HUES48 (cell line): ENCODE results near the gene ZMAT2.
"Not testable (repeated sequence)": the region's sequence is repeated elsewhere in the genome, so short reads cannot be mapped to it uniquely, and the experiment has no call there.

Source experiments
- H3K27ac ChIP-seq: one replicate; pipeline ENCODE4 v1.7.0; 2013; ENCODE audit warnings: low read depth, low read length, inconsistent platforms
- H3K27me3 ChIP-seq: 2 replicates; pipeline ENCODE4 v1.6.1; 2013; ENCODE audit warnings: mild to moderate bottlenecking, low read length; ENCODE audit not compliant: control insufficient read depth, insufficient read depth
- H3K36me3 ChIP-seq: 2 replicates; pipeline ENCODE4 v1.6.1; 2013; ENCODE audit warnings: low read length; ENCODE audit not compliant: control insufficient read depth, insufficient read depth
- H3K4me1 ChIP-seq: 2 replicates; pipeline ENCODE4 v1.6.1; 2013; ENCODE audit warnings: mild to moderate bottlenecking, low read length; ENCODE audit not compliant: control insufficient read depth, insufficient read depth
- H3K4me3 ChIP-seq: 2 replicates; pipeline ENCODE4 v1.5.1; 2013; ENCODE audit warnings: mild to moderate bottlenecking, low read depth, low read length
- H3K9ac ChIP-seq: 2 replicates; pipeline ENCODE4 v1.6.1; 2013; ENCODE audit warnings: mild to moderate bottlenecking, low read depth, low read length, moderate library complexity
- H3K9me3 ChIP-seq: 2 replicates; pipeline ENCODE4 v1.6.1; 2013; ENCODE audit warnings: low read length; ENCODE audit not compliant: control insufficient read depth, insufficient read depth

ZMAT2 gene

DNA sequence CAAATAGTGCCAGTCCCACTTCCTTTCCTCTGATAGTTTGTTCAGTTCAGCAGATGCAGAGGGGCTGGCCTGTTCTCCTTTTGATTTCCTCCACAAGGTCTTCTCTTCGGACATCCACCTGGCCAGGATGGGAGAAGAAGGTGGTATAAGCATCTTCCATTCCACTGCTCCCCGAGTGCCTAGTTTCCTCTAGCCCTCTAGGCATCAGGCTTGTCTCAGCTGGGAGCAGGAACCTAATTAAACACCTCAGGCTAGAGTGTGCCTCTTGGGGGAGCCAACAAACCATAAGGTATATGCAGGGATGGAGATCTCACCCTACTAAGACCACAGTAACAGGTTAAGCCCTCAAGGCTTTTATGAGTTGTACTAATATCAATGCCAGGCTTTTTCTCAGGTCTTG lies 26.0 kb upstream of the ZMAT2 start:
- no peaks in the 10 kb centered on the region for H3K9me3 ChIP-seq
- no peak overlapping the region for H3K27ac ChIP-seq
- no peak overlapping the region for H3K9ac ChIP-seq
- peaks cover 9% of the 10 kb centered on the region; the same call in 1 of the 2 replicates for H3K4me1 ChIP-seq
- no peaks in the 10 kb centered on the region for H3K27me3 ChIP-seq
- H3K4me3 ChIP-seq: no peak overlapping the region
- H3K36me3 ChIP-seq: peaks cover 72% of the 10 kb centered on the region

DNA sequence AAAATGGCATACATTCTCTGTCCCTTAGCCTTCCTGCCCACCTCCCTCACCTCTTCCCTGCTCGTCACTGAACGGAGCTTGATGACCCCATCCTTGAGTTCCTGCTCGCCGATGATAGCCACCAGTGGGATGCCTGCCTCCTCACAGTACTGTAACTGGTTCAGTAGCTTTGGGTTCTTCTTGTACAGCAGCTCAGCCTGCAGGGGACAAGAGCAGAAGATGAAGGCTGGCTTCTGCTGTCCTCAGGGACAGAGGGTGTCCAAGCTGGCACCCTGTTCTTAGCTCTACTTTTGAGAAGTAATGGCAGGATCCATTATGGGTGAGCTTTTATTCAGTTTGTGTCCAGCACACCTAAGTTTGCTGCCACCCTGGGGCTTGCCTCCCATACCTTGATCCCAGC lies 25.6 kb upstream of the ZMAT2 start:
- H3K4me1 ChIP-seq: peaks cover 9% of the 10 kb centered on the region; the same call in 1 of the 2 replicates
- no peak overlapping the region for H3K9ac ChIP-seq
- H3K36me3 ChIP-seq: peaks cover 72% of the 10 kb centered on the region
- H3K27me3 ChIP-seq: no peaks in the 10 kb centered on the region
- H3K4me3 ChIP-seq: no peak overlapping the region
- H3K9me3 ChIP-seq: no peaks in the 10 kb centered on the region
- H3K27ac ChIP-seq: no peak overlapping the region

DNA sequence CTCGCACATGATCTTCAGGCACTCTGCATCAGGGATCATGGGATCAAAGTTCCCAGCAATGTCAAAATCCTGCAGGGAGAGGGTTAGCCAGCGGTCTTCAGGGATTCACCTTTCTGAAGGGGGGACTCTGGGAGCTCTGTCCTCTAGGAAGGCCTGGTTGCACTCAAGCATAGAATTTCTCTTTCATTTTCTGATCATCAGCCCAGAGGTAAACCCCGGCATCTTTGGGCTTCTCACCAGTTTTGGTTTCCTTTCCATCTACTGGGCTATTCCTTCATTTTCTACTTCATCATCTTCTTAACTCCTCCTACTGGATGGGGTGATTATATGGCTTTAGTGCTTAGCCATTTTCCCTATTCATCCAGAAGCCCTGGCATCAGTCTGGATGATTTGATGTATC lies 22.3 kb upstream of the ZMAT2 start:
- H3K36me3 ChIP-seq: peaks cover 73% of the 10 kb centered on the region
- H3K4me3 ChIP-seq: no peak overlapping the region
- H3K4me1 ChIP-seq: no peaks in the 10 kb centered on the region
- no peaks in the 10 kb centered on the region for H3K27me3 ChIP-seq
- no peaks in the 10 kb centered on the region for H3K9me3 ChIP-seq
- no peak overlapping the region for H3K27ac ChIP-seq
- no peak overlapping the region for H3K9ac ChIP-seq

DNA sequence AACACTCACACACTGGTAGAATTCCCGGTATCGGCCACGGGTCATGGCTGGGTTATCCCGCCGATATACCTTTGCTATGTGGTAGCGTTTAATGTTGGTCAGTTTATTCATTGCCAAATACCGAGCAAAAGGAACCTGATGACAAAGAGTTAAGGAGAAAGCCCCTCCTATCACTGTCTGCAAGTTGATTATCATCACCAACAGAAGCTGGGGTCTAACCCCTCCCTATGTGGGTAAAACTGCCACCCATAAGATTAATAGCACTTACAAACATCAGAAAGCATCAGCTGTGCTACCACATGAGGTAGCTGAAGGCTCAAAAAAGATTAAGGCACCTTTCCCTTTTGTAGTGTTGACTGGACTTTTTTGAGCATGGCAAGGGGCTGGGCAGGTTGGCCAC lies 21.3 kb upstream of the ZMAT2 start:
- peaks cover 73% of the 10 kb centered on the region for H3K36me3 ChIP-seq
- H3K4me1 ChIP-seq: no peaks in the 10 kb centered on the region
- H3K27me3 ChIP-seq: no peaks in the 10 kb centered on the region
- H3K9ac ChIP-seq: no peak overlapping the region
- no peak overlapping the region for H3K4me3 ChIP-seq
- H3K9me3 ChIP-seq: no peaks in the 10 kb centered on the region
- no peak overlapping the region for H3K27ac ChIP-seq

DNA sequence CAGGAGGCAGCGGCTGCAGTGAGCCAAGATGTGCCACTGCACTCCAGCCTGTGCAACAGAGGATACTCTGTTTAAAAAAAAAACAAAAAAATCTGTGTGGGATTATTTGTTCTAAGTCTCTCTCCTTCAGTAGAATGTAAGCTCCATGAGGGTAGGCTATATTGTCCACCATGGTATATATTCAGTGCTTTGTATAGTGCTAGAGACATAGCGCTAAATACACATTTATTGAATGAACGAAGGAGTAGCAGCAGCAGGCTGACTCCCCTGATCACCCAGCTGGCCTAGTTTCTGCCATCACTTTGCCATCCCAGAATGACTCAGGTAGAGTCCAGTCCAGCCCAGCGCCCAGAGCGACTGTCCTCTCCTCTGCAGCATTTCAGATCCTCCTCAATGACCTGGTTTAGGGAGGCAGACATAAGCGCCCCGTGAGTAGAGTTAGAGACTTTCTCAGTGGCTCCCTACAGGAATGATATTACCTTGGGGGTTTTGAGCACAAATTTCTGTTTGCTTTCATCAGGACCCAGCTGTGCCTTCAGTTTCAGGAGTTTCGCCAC lies 9.8 kb upstream of the ZMAT2 start:
- H3K9ac ChIP-seq: peak overlapping the region; percentile 73
- H3K36me3 ChIP-seq: peaks cover 44% of the 10 kb centered on the region
- peak overlapping the region; percentile 94 for H3K4me3 ChIP-seq
- no peak overlapping the region for H3K27ac ChIP-seq
- no peaks in the 10 kb centered on the region for H3K4me1 ChIP-seq
- no peaks in the 10 kb centered on the region for H3K27me3 ChIP-seq
- H3K9me3 ChIP-seq: no peaks in the 10 kb centered on the region

DNA sequence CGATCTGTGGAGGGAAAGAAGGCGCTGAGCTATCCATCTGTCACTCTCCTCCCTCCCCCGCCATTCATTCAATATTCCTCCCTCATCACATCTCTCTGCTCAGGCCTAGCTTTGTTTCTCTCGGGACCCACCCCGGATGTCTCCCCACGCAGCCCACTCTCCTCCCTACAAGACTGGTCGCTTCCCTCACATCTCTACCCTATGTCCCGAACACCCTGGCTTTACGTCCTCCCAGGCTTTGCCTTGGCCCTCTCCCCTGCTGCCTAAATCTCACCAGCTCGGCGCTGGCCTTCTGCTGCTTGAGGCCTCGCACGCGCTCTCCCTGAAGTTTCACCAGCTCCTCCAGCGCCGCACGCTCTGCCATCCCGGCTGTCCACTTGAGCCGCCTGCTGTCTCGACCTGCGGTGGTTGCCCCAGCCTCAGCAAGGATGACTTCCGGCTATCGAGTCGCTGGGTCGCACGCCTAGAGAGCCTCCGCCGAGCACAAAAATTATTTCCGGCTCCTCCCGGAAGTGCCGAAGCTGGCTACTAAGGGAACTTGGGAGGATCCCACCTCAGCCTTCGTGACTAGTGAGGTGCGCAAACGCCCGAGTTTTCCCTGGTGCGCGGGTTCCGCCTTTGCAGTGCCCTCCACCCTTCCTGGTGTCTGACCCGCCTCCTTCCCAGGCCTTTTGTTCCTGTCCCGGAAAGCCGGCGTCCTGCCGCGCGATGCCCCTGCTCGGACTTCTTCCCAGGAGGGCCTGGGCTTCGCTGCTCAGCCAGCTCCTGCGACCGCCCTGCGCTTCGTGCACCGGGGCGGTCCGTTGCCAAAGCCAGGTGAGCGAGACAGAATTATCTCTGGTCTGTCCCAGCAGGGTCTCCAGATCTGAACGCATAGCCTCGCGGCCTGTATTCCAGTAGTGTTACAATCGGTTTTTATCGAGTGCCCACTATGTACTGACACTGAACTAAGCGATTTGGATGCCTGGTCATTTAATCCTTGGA lies 9.0 kb upstream of the ZMAT2 start, which contains the start of the genes HARS1 and HARS2:
Gene HARS1, minus strand, starts transcription at position 430 of the 984 bp plus-strand sequence. Its CDS starts 66 bp downstream, at position 364.
Gene HARS2, plus strand, starts transcription at position 515 of the 984 bp plus-strand sequence. Its CDS starts 194 bp downstream, at position 709.
- Histone ChIP-seq H3K4me3 (peak within 1 kb of the TSS; percentile 94), H3K27ac (peak within 1 kb of the TSS; percentile 96), H3K36me3 (peaks cover 51% of the 10 kb centered on the region), H3K4me1 (no peaks in the 10 kb centered on the region), H3K9me3 (no peaks in the 10 kb centered on the region), H3K27me3 (no peaks in the 10 kb centered on the region), H3K9ac (peak within 1 kb of the TSS; percentile 73)

DNA sequence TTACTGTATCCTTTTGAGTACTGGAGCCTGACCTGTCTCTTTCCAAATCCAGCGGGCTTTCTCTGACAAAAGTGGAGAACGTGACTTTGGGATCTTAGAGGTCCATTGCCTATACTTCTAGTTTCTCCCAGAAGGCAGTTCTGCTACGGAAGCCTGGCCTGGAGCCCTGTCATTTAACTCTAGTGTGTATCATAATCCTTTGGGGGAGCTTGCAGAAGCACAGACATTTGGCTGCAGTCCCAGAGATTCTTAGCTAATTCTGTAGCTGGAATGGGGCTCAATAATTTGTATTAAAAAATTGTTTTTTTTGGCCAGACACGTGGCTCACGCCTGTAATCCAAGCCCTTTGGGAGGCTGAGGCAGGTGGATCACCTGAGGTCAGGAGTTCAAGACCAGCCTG lies 6.0 kb upstream of the ZMAT2 start:
- H3K27me3 ChIP-seq: no peaks in the 10 kb centered on the region
- H3K9ac ChIP-seq: no peak overlapping the region
- H3K9me3 ChIP-seq: no peaks in the 10 kb centered on the region
- H3K27ac ChIP-seq: no peak overlapping the region
- H3K36me3 ChIP-seq: peaks cover 62% of the 10 kb centered on the region
- no peaks in the 10 kb centered on the region for H3K4me1 ChIP-seq
- H3K4me3 ChIP-seq: no peak overlapping the region

DNA sequence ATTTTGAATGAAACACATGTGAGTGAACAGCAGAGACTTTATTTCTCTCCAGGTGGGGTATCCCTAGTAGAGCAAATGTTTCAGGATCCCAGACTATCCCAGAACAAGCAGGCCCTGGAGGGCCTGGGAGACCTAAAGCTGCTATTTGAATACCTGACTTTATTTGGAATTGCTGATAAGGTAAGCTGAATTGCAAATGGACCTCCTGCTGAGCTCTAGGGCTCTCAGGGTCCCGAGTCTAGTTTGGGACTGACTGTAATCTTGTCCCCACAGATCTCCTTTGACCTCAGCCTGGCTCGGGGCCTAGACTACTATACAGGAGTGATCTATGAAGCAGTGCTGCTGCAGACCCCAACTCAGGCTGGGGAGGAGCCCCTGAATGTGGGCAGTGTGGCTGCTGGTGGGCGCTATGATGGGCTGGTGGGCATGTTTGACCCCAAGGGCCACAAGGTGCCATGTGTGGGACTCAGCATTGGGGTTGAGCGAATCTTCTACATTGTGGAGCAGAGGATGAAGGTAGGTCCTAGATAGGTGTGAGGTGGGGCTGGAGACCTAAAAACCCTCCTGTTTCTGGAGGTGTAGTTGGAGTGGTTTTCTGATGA lies 3.3 kb upstream of the ZMAT2 start:
- no peaks in the 10 kb centered on the region for H3K27me3 ChIP-seq
- H3K27ac ChIP-seq: no peak overlapping the region
- H3K9me3 ChIP-seq: no peaks in the 10 kb centered on the region
- 0 out of 2 replicates have a peak, but pooled peaks cover 6% of the 10 kb centered on the region for H3K4me1 ChIP-seq
- peaks cover 62% of the 10 kb centered on the region for H3K36me3 ChIP-seq
- no peak overlapping the region for H3K9ac ChIP-seq
- no peak overlapping the region for H3K4me3 ChIP-seq

DNA sequence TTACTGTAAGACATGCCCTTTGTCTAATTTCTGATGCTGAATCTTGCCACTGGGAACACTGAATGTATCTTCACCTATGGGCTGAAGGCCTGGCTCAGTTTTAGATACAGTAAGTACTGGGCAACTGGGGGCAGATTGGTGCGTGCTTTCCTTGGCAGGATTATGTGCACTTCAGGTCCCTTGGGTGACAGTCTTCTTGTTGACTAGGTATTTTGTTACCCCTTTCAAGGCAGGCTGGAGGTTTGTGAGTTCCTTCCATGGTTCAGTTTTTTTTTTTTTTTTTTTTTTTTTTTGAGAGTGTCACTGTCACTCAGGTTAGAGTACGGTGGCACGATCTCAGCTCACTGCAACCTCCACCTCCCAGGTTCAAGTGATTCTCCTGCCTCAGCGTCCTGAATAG lies 7.6 kb downstream of the ZMAT2 start:
- Histone ChIP-seq H3K9ac (no peak overlapping the region), H3K27me3 (no peaks in the 10 kb centered on the region), H3K9me3 (no peaks in the 10 kb centered on the region), H3K36me3 (peaks cover 40% of the 10 kb centered on the region), H3K27ac (no peak overlapping the region), H3K4me1 (peaks cover under 1% of the 10 kb centered on the region; the same call in 1 of the 2 replicates), H3K4me3 (no peak overlapping the region)

DNA sequence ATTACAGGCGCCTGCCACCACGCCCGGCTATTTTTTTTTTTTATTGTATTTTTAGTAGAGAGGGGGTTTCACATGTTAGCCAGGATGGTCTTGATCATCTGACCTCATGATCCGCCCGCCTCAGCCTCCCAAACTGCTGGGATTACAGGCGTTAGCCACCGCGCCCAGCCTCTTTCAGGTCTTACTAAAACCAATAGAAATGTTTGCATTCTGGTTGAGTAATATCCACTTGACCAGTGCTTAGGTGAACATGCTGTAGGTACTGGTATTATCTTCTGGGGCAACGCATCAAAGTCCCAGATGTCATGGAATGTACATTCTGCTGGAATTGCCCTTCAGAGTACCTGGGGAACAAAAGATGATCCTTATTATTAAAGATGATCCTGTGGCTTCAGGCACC lies 8.5 kb downstream of the ZMAT2 start:
- not testable (repeated sequence) for H3K4me3 ChIP-seq, H3K9me3 ChIP-seq, H3K27ac ChIP-seq, H3K27me3 ChIP-seq, H3K9ac ChIP-seq, H3K4me1 ChIP-seq
- H3K36me3 ChIP-seq: peaks cover 32% of the 10 kb centered on the region
